ENCODE measurements around the gene VPS18. TPM values are rescaled to one million over a fixed set of nuclear protein-coding genes. Genes with fewer than 3 reads are reported as not detected.

Gene VPS18
- polyA plus RNA-seq, 1 donor from 2014 or later, result 13.8 TPM

DNA sequence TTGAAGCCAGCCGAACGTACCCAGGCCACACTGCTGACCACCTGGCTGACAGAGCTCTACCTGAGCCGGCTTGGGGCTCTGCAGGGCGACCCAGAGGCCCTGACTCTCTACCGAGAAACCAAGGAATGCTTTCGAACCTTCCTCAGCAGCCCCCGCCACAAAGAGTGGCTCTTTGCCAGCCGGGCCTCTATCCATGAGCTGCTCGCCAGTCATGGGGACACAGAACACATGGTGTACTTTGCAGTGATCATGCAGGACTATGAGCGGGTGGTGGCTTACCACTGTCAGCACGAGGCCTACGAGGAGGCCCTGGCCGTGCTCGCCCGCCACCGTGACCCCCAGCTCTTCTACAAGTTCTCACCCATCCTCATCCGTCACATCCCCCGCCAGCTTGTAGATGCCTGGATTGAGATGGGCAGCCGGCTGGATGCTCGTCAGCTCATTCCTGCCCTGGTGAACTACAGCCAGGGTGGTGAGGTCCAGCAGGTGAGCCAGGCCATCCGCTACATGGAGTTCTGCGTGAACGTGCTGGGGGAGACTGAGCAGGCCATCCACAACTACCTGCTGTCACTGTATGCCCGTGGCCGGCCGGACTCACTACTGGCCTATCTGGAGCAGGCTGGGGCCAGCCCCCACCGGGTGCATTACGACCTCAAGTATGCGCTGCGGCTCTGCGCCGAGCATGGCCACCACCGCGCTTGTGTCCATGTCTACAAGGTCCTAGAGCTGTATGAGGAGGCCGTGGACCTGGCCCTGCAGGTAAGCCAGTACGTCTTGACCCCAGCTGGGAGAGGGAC, 6.2 kb downstream of the VPS18 start:
- H3K36me3 ChIP-seq (ENCODE audit: insufficient read depth, low read length), result no peaks in the 10 kb centered on the region
- no peaks in the 10 kb centered on the region for H3K9me3 ChIP-seq (ENCODE audit: low read length)
- no peak overlapping the region for H3K4me2 ChIP-seq (ENCODE audit: low read length)
- H3F3A ChIP-seq (ENCODE audit: insufficient read depth, low read length, poor library complexity, severe bottlenecking), result peaks cover 4% of the 10 kb centered on the region
- H3K9ac ChIP-seq (ENCODE audit: low read length), result no peak overlapping the region
- H3K79me2 ChIP-seq (replicated peaks; ENCODE audit: insufficient read depth, low read length), result peaks cover 7% of the 10 kb centered on the region
- H3K4me3 ChIP-seq (ENCODE audit: low read length), result no peak overlapping the region
- TF ChIP-seq TAF1 (IDR thresholded peaks at IDR 0.05; ENCODE audit: low read depth) (no peak), EP300 (conservative IDR thresholded peaks at IDR 0.05; ENCODE audit: poor library complexity, severe bottlenecking) (no peak)
- H3K27me3 ChIP-seq (ENCODE audit: insufficient read depth, low read depth, low read length), result no peaks in the 10 kb centered on the region
- no peak overlapping the region for H2AFZ ChIP-seq (ENCODE audit: low read depth, low read length)
- H3K9me2 ChIP-seq (ENCODE audit: insufficient read depth, low read length), result no peaks in the 10 kb centered on the region
- no peak overlapping the region for H3K27ac ChIP-seq (ENCODE audit: low read length)
- H4K20me1 ChIP-seq (ENCODE audit: insufficient read depth), result peaks cover 8% of the 10 kb centered on the region

GRCh38 chr15:40901053-40901443, 6.8 kb downstream of the VPS18 start:
- no peaks in the 10 kb centered on the region for H3K36me3 ChIP-seq (ENCODE audit: insufficient read depth, low read length)
- H3K9ac ChIP-seq (ENCODE audit: low read length), result no peak overlapping the region
- H2AFZ ChIP-seq (ENCODE audit: low read depth, low read length), result no peak overlapping the region
- H3K4me3 ChIP-seq (ENCODE audit: low read length), result no peak overlapping the region
- H3K27me3 ChIP-seq (ENCODE audit: insufficient read depth, low read depth, low read length), result no peaks in the 10 kb centered on the region
- H3K4me2 ChIP-seq (ENCODE audit: low read length), result no peak overlapping the region
- peaks cover 8% of the 10 kb centered on the region for H4K20me1 ChIP-seq (ENCODE audit: insufficient read depth)
- TF ChIP-seq REST (IDR thresholded peaks at IDR 0.05; ENCODE audit: borderline replicate concordance) (no peak), SMC3 (conservative IDR thresholded peaks at IDR 0.05; ENCODE audit: poor library complexity) (no peak), EZH2 (IDR thresholded peaks at IDR 0.05; ENCODE audit: borderline replicate concordance, insufficient read depth, low read length, poor library complexity, severe bottlenecking) (no peak), POLR2AphosphoS5 (IDR thresholded peaks at IDR 0.05) (no peak), RAD21 (conservative IDR thresholded peaks at IDR 0.05) (no peak), EP300 (conservative IDR thresholded peaks at IDR 0.05; ENCODE audit: poor library complexity, severe bottlenecking) (no peak), TAF1 (IDR thresholded peaks at IDR 0.05; ENCODE audit: low read depth) (no peak), MXI1 (conservative IDR thresholded peaks at IDR 0.05; ENCODE audit: poor library complexity, severe bottlenecking) (no peak), CTCF (IDR thresholded peaks at IDR 0.05; ENCODE audit: poor library complexity, severe bottlenecking) (no peak)
- no peak overlapping the region for H3K27ac ChIP-seq (ENCODE audit: low read length)
- peaks cover 1% of the 10 kb centered on the region for H3K79me2 ChIP-seq (replicated peaks; ENCODE audit: insufficient read depth, low read length)
- H3K9me2 ChIP-seq (ENCODE audit: insufficient read depth, low read length), result no peaks in the 10 kb centered on the region
- H3K9me3 ChIP-seq (ENCODE audit: low read length), result no peaks in the 10 kb centered on the region
- peaks cover 4% of the 10 kb centered on the region for H3F3A ChIP-seq (ENCODE audit: insufficient read depth, low read length, poor library complexity, severe bottlenecking)

Data from neural cell (in vitro differentiated cells).